Small intestine (tissue), 7 donors: Measurements from ENCODE around the gene KIF3C. TPM values are rescaled to one million over a fixed set of nuclear protein-coding genes. Genes with fewer than 3 reads are reported as not detected.
"Not testable (repeated sequence)": the region's sequence is repeated elsewhere in the genome, so short reads cannot be mapped to it uniquely, and the experiment has no call there.

ENCODE experiments used
- DNase-seq, 2 donors: peaks; one replicate each; pipeline versions ENCODE4 v3.0.0 to v3.0.0-alpha.2; 2013
- FAIRE-seq: peaks from 2 replicates; lab custom pipeline; 2012; peaks lifted over from hg19 to GRCh38; lab: Jason Lieb, UNC
- H3K27ac ChIP-seq, 3 donors: one replicate each; pipeline ENCODE4 v1.5.1; 2013; ENCODE audit warnings: low read length in 2 of 3, mild to moderate bottlenecking in 2 of 3, control low read depth in 1 of 3, inconsistent platforms in 1 of 3, low read depth in 1 of 3, moderate library complexity in 1 of 3
- H3K27me3 ChIP-seq, 3 donors: one replicate each; pipeline ENCODE4 v1.6.1; 2013; ENCODE audit warnings: low read length in 3 of 3, inconsistent platforms in 1 of 3; ENCODE audit not compliant: control insufficient read depth in 3 of 3, insufficient read depth in 3 of 3
- H3K36me3 ChIP-seq, 3 donors: one replicate each; pipeline ENCODE4 v1.6.1; 2013; ENCODE audit warnings: low read length in 3 of 3, inconsistent platforms in 1 of 3, low read depth in 1 of 3, mild to moderate bottlenecking in 1 of 3, moderate library complexity in 1 of 3; ENCODE audit not compliant: control insufficient read depth in 3 of 3, insufficient read depth in 2 of 3
- H3K4me1 ChIP-seq, 3 donors: one replicate each; pipeline ENCODE4 v1.6.1; 2013; ENCODE audit warnings: low read length in 2 of 3, inconsistent platforms in 1 of 3, low read depth in 1 of 3, mild to moderate bottlenecking in 1 of 3, moderate library complexity in 1 of 3; ENCODE audit not compliant: control insufficient read depth in 3 of 3, insufficient read depth in 2 of 3
- H3K4me3 ChIP-seq, 3 donors: one replicate each; pipeline ENCODE4 v1.5.1; 2013; ENCODE audit warnings: low read length in 3 of 3, control low read depth in 1 of 3, inconsistent platforms in 1 of 3, low read depth in 1 of 3, mild to moderate bottlenecking in 1 of 3, moderate library complexity in 1 of 3
- H3K9me3 ChIP-seq, 2 donors: one replicate each; pipeline ENCODE4 v1.6.1; 2013; ENCODE audit warnings: low read depth in 1 of 2, low read length in 1 of 2; ENCODE audit not compliant: control insufficient read depth in 2 of 2, insufficient read depth in 1 of 2
- WGBS, 3 donors: extraction: QIAGEN DNeasy Blood & Tissue Kit; methylation state at CpG; one replicate each; pipeline ENCODE4 v1.1.7; 2013; 5-methylcytosine and 5-hydroxymethylcytosine counted together
- polyA plus RNA-seq, 4 donors: library from polyadenylated mRNA; stranded (reverse) in 3 of 4; unstranded in 1 of 4; fragments of 200-250 nt in 3 of 4; fragments of 120-200 nt in 1 of 4; gene quantifications; one replicate each; pipeline versions ENCODE4 v1.2.1 to v1.2.3, GENCODE V29; 2013
- donor health status: healthy with polysubstance abuse.
- donor health status: control.
- donor health status: control.
- donor health status: Bipolar disorder and iron deficiency.
- donor health status: healthy.

Gene KIF3C
- polyA plus RNA-seq, 4 donors, result 0.22 to 6.3 (median 1.8) TPM

GRCh38 chr2:25929789-25930473 is 52.4 kb downstream of the KIF3C start:
- 91 to 95% (median 95%) methylated on average over 14 of the region's 14 CpGs for WGBS, 3 donors
- no peaks in the 10 kb centered on the region for H3K4me1 ChIP-seq
- no peak for FAIRE-seq

GRCh38 chr2:25928668-25929067 is 53.6 kb downstream of the KIF3C start:
- H3K4me1 ChIP-seq, result no peaks in the 10 kb centered on the region
- H3K9me3 ChIP-seq, result no peaks in the 10 kb centered on the region
- H3K36me3 ChIP-seq, result peaks cover 0 to 11% (median 0%) of the 10 kb centered on the region in 3 donors
- H3K4me3 ChIP-seq, result no peak overlapping the region
- WGBS, 3 donors, result 96 to 98% (median 96%) methylated on average over 18 of the region's 18 CpGs
- no peak overlapping the region for H3K27ac ChIP-seq
- DNase-seq, result no peak
- FAIRE-seq, result no peak
- no peaks in the 10 kb centered on the region for H3K27me3 ChIP-seq

More at GRCh38 chr2:25929789-25930473, 52.4 kb downstream of the KIF3C start:
- DNase-seq, result no peak
- Histone ChIP-seq H3K9me3 (no peaks in the 10 kb centered on the region), H3K27me3 (no peaks in the 10 kb centered on the region), H3K27ac (no peak overlapping the region), H3K4me3 (no peak overlapping the region), H3K36me3 (peaks cover 0 to 11% (median 0%) of the 10 kb centered on the region in 3 donors)

- H3K27ac ChIP-seq, result no peak overlapping the region
- WGBS, 3 donors, result 81 to 82% (median 81%) methylated on average over 18 of the region's 18 CpGs
Observed at GRCh38 chr2:25926984-25927756, 55.1 kb downstream of the KIF3C start.

GRCh38 chr2:25922501-25922900 is 59.8 kb downstream of the KIF3C start:
- Histone ChIP-seq H3K27me3 (no peaks in the 10 kb centered on the region), H3K27ac (no peak overlapping the region), H3K36me3 (no peaks in the 10 kb centered on the region), H3K9me3 (no peaks in the 10 kb centered on the region), H3K4me3 (no peak overlapping the region), H3K4me1 (no peaks in the 10 kb centered on the region)
- WGBS, 3 donors, result 66 to 94% (median 78%) methylated on average over 2 of the region's 2 CpGs
- DNase-seq, result no peak
- FAIRE-seq, result no peak

More at GRCh38 chr2:25926984-25927756, 55.1 kb downstream of the KIF3C start:
- Histone ChIP-seq H3K4me3 (no peak overlapping the region), H3K4me1 (no peaks in the 10 kb centered on the region), H3K27me3 (no peaks in the 10 kb centered on the region), H3K36me3 (peaks cover 0 to 11% (median 0%) of the 10 kb centered on the region in 3 donors), H3K9me3 (no peaks in the 10 kb centered on the region)
- DNase-seq (no peak), FAIRE-seq (no peak)

- FAIRE-seq (no peak), DNase-seq (no peak)
- no peaks in the 10 kb centered on the region for H3K4me1 ChIP-seq
- no peaks in the 10 kb centered on the region for H3K36me3 ChIP-seq
- 79 to 87% (median 86%) methylated on average over 12 of the region's 12 CpGs for WGBS, 3 donors
- no peak overlapping the region for H3K4me3 ChIP-seq
- no peaks in the 10 kb centered on the region for H3K9me3 ChIP-seq
- no peak overlapping the region for H3K27ac ChIP-seq
- H3K27me3 ChIP-seq, result no peaks in the 10 kb centered on the region
Observed at GRCh38 chr2:25920786-25921415, 61.4 kb downstream of the KIF3C start.

- no peak for FAIRE-seq
- 70 to 89% (median 87%) methylated on average over 5 of the region's 5 CpGs for WGBS, 3 donors
- Histone ChIP-seq H3K9me3 (no peaks in the 10 kb centered on the region), H3K4me3 (no peak overlapping the region), H3K27ac (no peak overlapping the region), H3K4me1 (no peaks in the 10 kb centered on the region), H3K27me3 (no peaks in the 10 kb centered on the region), H3K36me3 (no peaks in the 10 kb centered on the region)
- no peak for DNase-seq
Observed at GRCh38 chr2:25920336-25920735, 62.0 kb downstream of the KIF3C start.

GRCh38 chr2:25917832-25918231 is 64.5 kb downstream of the KIF3C start:
- Histone ChIP-seq H3K27ac (no peak overlapping the region), H3K4me1 (no peaks in the 10 kb centered on the region), H3K4me3 (no peak overlapping the region), H3K36me3 (no peaks in the 10 kb centered on the region), H3K9me3 (no peaks in the 10 kb centered on the region), H3K27me3 (no peaks in the 10 kb centered on the region)
- FAIRE-seq (no peak), DNase-seq (no peak)
- WGBS, 3 donors, result 66 to 79% (median 77%) methylated on average over 3 of the region's 3 CpGs

- not testable (repeated sequence) for DNase-seq, H3K9me3 ChIP-seq, H3K27me3 ChIP-seq, H3K36me3 ChIP-seq, H3K4me1 ChIP-seq, FAIRE-seq, H3K4me3 ChIP-seq, H3K27ac ChIP-seq
- 80 to 86% (median 84%) methylated on average over 7 of the region's 7 CpGs for WGBS, 3 donors
Observed at GRCh38 chr2:25917411-25917810, 64.9 kb downstream of the KIF3C start.
